ENCODE measurements around the gene PLCXD1. TPM values are rescaled to one million over a fixed set of nuclear protein-coding genes. Genes with fewer than 3 reads are reported as not detected.
"Not testable (repeated sequence)": the region's sequence is repeated elsewhere in the genome, so short reads cannot be mapped to it uniquely, and the experiment has no call there.

The PLCXD1 gene
- total RNA-seq, 1 donor from 2014 or later: 5.1 TPM

DNA sequence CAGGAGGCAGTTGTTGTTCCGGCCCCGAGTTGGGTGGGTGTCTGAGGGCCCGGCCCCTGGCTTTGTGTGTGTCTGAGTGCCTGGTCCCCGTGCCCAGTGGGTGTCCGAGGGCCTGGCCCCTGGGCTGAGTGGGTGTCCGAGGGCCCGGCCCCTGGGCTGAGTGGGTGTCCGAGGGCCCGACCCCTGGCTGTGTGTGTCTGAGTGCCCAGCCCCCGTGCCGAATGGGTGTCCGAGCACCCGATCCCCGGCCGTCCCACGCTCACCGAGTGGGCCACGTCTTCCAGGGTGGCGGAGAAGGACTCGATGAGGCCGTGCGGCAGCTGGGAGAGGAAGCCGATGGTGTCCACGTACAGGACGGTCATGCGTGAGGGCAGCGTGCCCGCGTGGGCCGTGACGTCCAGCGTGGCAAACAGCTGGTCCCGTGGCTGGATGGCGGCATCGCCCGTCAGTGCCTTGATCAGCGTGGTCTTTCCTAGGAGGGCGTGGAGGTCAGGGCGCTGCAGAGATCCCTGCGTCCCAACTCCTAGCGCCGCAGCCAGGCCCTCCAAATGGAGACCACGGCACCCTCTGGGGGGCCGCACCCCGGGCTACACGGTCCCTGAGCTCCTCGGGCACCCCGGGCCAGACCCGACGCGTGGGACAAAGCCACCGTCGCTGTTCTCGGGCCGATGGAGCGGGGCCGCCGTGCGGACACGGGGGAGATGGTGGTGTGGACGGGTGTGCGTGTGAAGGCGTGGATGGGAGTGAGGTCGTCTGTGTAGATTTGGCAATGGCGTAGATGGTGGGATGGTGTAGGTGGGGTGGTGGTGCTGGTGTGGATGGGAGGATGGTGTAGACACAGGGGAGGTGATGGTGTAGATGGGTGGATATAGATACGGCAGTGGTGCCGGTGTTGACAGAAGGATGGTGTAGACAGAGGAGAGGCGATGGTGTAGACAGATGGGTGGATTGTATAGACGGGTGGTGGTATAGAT lies 30.3 kb downstream of the PLCXD1 start:
- DNase-seq (peak; percentile 38), ATAC-seq (ENCODE audit: poor library complexity) (no peak)

DNA sequence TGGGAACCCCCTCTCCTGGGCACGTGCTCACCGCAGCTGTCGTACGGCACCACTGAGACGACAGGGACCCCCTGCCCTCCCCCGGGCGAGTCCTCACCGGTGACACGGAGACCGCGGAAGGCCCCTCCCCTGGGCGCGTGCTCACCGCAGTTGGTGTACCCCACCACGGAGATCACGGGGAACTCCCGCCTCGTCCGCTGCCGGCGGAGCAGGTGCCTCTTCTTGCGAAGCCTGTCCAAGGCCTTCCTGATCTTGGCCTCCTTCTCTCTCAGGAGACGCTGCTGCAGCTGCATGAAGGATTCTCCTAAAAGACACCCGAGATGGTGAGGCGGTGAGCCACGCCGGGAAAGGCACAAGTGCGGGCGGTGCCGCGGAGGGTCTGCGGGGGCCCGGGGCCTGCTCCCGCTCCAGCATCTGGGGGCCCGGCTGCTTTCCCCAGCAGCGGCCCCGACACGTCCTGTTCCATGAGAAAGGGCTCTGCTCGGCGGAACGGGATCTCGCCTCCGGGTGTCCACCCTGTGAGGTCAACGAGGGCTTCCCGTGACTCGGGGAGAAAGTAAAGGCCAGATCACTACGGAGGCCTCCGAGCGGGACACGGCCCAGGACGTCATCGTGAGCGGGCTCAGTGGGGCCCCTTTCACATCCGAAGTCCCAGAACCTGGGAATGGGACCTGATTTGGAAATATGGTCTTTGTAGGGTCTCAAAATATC lies 31.6 kb downstream of the PLCXD1 start:
- peak; percentile 33 for DNase-seq
- intact Hi-C loops (cut with DNase I): no loop called here

More for the DNA sequence above, 30.3 kb downstream of the PLCXD1 start:
- intact Hi-C loops (cut with DNase I): no loop called here

DNA sequence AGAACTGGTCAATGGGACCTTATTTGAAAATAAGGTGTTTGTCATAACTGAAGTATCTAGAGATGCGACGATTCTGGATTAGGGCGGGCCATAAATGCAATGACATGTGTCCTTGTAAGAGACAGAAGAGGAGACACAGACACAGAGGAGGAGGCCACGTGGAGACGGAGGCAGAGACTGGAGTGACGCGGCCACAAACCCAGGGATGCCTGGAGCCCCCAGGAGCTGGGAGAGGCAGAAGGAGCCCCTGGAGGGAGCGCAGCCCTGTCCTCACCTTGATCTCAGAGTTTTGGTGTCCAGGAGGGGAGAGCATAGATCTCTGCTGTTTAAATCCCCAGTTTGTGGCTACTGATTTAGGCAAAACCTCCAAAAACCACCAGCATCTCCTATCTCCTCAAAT lies 32.4 kb downstream of the PLCXD1 start:
- DNase-seq (peak; percentile 23), ATAC-seq (ENCODE audit: poor library complexity) (no peak)
- intact Hi-C loops (cut with DNase I): no loop called here

More for the DNA sequence above, 31.6 kb downstream of the PLCXD1 start:
- ATAC-seq (ENCODE audit: poor library complexity): no peak

DNA sequence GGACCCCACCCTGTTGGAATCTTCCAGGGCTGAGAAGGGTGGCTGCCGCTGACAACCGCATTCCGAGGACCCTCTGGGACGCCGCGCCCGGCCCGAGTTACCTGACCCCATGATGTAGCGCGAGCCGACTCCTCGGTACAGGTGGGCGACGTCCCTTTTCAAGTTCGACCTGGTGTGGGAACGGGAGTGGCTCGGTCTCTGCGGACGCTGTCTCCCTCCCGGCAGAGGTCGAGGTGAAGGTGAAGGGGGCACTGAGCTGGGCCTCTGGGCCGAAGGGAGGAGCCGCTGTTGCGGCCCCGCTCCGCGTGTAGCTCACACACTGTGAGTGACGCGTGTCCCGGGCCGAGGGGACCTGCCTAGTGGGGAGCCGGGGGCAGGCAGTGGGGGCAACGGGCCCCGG lies 32.9 kb downstream of the PLCXD1 start:
- DNase-seq (peak; percentile 38), ATAC-seq (ENCODE audit: poor library complexity) (no peak)
- intact Hi-C loops (cut with DNase I): no loop called here

DNA sequence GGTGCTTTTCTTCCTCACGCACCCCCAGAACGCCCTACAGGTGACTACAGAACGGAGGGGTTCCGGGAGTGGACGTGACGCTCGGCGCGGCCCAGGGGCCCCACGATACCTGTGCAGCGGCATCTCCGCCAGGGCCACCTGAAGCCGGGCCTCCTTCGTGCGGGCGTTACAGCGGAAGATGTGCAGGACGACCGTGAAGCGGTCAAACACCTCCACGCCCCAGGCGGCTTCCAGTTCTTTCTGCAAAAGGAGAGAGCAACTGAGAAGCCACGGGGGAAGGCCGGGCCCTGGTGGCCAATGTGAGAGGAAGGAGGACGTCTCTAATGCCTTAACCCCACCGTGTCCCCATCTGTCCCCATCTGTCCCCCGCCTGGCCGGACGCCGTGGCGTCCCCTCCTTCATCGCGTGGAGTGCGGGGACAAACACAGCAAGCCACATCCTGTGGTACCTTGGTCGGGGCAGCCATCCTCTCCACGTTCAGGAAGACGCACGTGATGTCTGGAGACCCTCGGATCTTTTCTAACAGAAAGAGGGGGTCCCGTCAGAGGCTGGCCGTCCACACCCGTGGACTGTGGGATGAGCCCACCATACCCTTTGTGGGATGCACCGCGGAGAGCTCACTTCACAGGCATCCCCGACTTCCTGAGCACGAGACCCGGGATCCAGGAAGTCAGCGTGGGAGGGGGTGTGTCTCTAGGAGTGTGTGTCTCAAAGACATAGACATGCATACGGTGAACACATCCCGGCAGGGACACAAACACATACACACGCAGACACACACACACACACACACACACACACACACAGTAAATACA lies 33.8 kb downstream of the PLCXD1 start:
- intact Hi-C loops (cut with DNase I): no loop called here
- ATAC-seq (ENCODE audit: poor library complexity) (no peak), DNase-seq (peak; percentile 34)

DNA sequence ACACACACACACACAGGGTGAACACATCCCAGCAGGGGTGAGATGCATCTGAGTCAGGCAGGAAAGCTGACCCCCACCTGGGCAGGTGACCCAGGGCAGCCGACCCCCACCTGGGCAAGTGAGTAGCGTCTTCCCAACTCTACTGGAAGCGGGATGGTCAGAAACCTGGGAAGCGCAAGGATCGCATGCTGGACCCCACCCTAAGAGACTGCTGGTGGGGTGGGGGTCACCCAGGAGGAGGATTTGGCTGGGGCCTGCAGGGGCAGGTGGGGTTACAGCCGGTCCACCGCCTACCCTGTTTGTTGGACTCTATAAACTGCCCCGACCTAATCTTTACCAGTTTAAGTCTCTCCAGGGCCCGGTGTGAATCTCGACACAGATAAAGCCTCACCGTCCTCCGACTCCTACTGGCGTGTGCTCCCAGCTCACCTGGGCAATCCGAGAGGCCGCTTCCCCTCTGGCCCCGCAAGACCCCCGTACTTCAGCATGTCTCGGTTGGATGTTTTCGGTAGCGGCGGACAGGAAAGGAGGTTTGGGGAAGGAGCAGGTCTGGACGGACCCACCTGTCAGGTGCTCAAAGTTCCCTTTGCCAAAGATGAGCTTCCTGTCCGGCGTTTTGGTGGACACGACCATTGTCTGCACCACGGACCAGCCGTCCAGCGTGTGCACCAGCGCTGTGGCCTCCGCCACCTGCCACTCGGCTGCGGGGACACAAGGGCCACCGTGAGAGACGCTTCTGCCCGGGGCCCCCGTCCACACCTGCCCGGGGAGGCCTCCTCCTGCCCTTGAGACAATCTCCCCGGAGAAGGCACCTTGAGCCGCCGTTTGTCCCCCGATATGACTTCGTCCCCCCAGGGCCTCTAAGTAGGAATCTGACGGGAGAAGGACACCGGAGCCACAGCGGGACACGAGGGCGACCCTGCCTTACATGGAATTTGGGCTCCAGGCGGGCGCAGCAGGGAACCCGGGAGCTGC lies 35.5 kb downstream of the PLCXD1 start:
- DNase-seq: peak; percentile 45
- no peak for ATAC-seq (ENCODE audit: poor library complexity)
- intact Hi-C loops (cut with DNase I): no loop called here

DNA sequence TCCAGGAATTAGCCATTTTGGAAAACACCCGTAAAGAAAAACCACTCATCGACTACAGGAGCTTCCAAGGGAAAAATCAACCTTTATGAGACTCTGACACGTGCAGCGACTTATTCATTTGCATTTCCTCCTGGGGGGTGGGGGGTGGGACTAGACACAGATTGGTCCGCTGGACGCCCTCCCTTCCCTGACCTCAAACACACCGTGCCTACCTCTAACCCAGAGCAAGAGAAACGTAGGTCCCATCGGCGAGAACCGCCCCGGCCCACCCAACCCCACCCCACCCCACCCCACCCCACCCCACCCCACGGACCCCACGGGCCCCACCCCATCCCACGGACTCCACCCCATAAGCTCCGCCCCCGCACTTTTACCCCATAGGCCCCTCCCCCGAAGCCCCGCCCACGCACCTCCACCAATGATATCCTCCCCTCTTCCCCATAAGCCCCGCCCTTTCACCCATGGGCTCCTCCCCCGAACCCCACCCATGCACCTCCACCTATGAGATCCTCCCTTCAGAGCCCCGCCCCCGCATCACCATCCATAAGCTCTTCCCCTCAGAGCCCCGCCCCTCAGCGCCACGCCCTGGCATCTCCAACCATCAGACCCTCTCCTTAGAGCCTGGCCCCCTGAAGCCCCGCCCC lies 36.4 kb downstream of the PLCXD1 start:
- intact Hi-C loops (cut with DNase I): no loop called here
- peak; percentile 6 for ATAC-seq (ENCODE audit: poor library complexity)
- DNase-seq: no peak

DNA sequence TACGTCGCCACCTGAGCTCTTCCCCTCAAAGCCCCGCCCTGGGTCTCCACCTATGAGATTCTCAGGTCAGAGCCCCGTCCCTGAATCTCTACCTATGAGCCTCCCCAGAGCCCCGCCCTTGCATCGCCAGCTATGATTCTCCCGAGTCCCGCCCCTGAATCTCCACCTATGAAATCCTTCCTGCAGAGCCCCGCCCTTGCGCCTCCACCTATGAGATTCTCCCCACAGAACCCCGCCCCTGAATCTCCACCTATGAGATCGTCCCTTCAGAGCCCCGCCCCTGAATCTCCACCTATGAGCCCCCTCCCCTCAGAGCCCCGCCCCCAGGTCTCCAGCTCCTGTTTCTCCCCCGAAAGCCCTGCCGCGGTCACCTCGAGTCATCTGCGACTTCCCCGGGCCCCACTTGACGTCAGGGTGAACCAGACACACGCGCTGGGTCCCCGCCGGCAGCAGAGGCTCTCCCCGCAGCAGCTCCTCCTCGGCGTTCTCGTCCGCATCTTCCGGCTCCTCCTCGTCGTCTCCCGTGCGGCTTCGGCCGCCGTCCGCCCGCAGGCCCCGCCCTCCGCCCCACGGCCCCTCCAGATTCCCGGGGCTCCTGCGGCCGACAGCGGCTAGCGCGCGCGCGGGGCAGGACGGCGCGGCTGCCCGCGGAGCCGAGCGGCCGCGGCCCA lies 37.0 kb downstream of the PLCXD1 start:
- intact Hi-C loops (cut with DNase I): no loop called here
- DNase-seq (peak; percentile 99), ATAC-seq (ENCODE audit: poor library complexity) (peak; percentile 77)

DNA sequence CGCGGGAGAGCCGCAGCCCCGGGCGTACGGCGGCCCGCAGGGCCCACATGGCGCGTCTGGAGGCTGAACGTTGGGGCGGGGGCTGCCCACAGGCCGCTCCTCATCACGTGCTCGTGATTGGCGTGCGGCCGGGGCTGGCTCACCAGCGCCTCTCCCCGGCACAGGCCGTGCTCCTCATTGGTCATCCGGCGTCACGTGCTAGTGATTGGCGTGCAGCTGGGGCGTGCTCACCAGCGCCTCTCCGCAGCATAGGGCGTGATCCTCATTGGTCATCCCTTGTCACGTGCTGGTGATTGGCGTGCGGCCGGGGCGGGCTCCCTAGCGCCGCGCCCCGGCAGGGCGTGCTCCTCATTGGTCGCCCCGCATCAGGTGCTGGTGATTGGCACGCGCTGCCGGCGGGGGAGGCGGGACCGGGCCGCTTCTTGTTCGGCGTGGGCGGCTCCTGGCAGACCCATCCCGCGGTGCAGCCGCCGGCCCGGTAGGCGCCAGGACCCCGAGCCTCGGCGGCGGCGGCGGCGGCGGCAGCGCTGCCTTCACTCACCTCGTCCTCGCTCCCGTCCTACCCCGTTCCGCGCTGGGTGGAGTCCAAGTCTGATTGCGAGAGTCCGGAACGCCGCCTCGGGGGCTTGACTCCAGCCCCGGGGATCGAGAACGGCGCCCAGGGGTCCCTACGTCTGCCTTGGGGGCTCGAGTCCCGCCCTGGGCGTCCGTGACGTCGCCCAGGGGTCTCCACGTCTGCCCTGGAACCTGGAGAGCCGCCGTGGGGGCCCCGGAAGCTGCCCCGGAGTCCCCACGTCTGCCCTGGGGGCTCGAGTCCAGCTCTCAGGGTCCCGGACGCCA lies 37.8 kb downstream of the PLCXD1 start, which contains the start of gene GTPBP6:
Gene GTPBP6 (minus strand): TSS at position 58 of the 840 bp plus-strand sequence. CDS start 9 bp downstream, at position 49.
- intact Hi-C loops (cut with DNase I): no loop called here
- ATAC-seq (ENCODE audit: poor library complexity): peak; percentile 86
- peak; percentile 100 for DNase-seq

DNA sequence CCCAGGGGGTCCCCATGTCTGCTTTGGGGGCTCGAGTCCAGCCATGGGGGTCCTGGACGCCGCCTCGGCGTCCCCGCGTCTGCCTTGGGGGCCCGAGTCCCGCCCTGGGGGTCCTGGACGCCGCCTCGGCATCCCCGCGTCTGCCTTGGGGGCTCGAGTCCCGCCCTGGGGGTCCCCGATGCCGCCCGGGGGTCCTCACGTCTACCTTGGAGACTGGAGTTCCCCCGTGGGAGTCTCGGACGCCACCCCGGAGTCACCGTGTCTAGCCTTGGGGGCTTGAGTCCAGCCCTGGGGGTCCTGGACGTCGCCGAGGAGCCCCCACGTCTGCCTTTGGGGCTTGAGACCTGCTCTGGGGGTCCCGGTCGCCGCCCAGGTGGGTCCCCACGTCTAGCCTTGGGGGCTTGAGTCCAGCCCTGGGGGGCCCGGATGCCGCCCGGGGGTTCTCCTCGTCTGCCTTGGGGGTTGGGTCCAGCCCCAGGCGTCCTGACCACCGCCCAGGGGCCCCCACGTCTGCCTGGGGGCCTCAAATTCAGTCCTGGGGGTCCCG lies 38.5 kb downstream of the PLCXD1 start:
- DNase-seq (peak; percentile 61), ATAC-seq (ENCODE audit: poor library complexity) (no peak)
- intact Hi-C loops (cut with DNase I): no loop called here

DNA sequence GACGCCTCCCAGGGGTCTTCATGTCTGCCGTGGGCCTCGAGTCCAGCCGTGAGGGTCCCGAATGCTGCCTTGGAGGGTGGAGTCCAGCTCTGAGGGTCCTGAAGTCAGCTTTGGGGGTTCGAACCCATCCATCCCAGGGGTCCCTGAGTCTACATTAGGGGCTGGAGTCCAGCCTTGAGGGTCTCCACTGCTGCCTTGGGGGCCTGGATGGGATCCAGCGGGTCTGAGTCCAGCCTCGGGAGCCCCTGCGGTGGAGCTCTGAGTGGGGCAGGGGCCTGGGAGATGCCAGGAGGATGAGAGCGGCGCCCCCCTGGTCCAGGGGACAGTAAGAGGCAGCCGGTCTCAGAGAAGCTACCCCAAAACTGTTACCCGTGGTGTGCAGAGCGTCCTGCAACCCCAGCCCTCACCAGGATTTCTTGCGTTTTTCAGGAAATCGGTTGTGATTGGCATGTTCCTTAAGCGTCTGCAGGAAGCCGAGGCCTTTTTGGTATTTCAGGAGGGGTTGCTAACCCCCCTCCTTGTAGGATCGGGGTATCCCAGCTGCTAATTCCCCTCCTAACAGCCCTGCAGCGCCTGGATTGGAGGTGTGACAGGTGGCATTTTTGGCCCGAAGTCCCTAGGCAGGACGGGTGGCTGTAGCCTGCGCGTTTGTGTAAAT lies 39.1 kb downstream of the PLCXD1 start:
- intact Hi-C loops (cut with DNase I): no loop called here
- DNase-seq: peak; percentile 53

DNA sequence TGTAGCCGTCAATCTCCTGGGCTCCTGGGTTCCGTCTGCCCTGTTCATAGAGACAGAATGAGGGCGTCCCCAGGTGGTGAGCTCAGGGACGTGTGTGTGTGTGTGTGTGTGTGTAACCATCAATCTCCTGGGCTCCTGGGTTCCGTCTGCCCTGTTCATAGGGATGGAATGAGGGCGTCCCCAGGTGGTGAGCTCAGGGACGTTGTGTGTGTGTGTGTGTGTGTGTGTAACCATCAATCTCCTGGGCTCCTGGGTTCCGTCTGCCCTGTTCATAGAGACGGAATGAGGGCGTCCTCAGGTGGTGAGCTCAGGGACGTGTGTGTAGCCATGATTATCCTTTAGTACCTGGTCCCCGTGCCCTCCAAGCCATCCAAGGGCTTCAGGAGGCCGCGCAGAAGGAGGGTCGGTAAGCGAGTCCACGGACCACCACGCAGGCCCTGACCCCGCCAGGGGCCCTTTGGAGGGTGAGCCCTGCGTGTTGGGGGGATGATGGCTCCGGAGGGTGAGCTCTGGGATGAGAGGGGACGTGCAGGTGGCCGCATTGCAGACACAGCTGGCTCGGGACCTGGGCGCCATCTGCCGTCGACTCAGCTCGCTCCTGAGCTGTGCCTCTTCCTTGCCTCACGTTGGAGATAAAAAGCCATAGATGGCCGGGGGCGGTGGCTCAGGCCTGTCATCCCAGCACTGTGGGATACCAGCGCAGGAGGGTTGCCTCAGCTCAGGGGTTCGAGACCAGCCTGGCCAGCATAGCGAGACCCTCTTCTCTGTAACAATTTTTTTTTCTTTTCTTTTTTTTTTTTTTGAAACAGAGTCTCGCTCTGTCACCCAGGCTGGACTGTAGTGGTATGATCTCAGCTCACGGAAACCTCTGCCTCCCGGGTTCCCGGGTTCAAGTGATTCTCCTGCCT lies 42.8 kb downstream of the PLCXD1 start:
- DNase-seq (peak; percentile 55), ATAC-seq (ENCODE audit: poor library complexity) (no peak)
- intact Hi-C loops (cut with DNase I): no loop called here

More for the DNA sequence above, 39.1 kb downstream of the PLCXD1 start:
- ATAC-seq (ENCODE audit: poor library complexity): no peak

DNA sequence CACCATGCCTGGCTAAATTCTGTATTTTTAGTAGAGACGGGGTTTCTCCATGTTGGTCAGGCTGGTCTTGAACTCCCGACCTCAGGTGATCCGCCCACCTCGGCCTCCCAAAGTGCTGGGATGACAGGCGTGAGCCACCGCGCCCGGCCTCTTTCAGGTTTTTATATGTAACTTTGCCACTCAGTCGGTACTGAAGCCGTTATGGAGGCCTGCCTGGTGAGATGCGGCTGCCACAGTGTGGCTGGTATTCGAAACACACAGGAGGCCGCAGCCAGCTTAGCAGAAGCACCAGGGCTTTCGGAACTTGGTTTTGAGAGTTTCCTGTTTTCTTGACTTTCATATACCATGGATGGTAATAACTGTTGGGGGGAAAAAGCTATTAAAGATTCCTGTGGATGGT lies 43.5 kb downstream of the PLCXD1 start:
- ATAC-seq (ENCODE audit: poor library complexity); intact Hi-C loops (cut with DNase I): not testable (repeated sequence)
- peak; percentile 39 for DNase-seq

DNA sequence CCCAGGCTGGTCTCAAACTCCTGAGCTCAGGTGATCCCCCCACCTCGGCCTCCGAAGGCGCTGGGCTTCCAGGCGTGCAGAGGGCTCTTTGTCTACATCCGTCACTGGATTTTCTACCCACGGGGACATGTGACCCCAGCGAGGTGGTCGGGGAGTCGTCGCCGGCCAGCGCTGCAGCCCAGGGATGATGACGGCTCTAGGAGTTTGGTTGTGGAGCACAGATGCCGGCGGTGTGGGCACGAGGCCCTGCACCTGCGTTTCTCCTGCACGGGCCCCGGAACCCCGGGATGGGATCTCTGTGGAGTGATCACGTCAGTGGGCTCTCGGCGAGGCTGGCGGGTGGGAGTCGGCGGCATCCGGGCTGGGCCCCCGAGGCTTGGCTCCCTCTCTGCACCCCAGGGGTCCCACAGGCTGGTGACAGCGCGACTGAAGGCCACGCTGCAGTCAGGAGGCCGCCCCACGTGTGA lies 46.5 kb downstream of the PLCXD1 start:
- ATAC-seq (ENCODE audit: poor library complexity) (no peak), DNase-seq (peak; percentile 24)
- intact Hi-C loops (cut with DNase I): no loop called here

Measured in Right ventricle myocardium superior (tissue), 1 donor.